ENCODE measurements around the gene PPP1R27.

PPP1R27 gene

DNA sequence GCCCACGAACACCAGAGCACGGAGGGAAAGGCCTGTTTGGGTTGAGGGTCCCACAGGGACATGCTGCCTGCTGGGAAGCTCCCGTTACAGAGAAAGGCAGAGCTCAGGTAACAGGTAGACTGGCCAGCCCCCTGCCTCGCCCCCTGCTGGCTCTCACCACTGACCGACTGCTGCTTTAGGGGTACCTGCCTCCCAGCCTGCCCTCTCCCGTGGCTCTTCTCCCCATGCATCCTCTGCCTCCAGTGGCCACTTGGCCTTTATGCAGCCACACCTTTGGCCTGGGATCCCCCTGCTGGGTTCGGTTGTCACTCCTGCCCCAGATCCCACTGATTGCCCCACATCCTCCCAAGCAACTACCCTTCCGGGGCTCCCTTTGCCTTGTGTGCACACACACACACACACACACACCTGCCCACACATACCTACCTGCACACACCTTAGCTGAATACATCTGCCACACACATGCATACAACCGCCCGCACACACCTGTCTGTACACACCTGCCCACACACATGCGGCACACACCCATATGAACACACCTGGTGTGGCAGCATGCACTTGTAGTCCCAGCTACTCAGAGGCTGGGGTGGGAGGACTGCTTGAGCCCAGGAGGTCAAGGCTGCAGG, 8.9 kb downstream of the PPP1R27 start:
- DNase-seq (ENCODE audit: low read depth, low spot score) = no peak
- H3K4me3 ChIP-seq (ENCODE audit: low read length) = no peak overlapping the region

DNA sequence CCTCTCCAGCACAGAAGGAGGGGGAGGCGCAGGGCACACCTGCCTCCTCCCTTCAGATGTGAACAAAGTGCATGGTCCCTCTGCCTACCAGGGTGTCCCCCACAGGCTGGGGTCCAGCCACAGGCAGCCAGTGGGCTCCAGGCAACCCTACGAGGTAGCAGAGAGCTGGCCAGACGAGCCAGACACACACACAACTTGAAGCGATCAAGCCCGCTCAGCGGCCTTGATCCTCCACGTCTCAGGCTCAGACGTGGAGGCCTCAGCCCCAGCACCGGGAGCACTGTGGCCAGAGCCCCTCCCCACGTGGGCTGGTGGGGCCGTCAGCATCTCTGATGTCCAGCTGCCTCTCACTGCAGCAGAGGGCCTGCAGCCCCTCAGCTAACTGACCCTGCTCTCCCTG, 10.3 kb downstream of the PPP1R27 start:
- no peak for DNase-seq (ENCODE audit: low read depth, low spot score)
- H3K4me3 ChIP-seq (ENCODE audit: low read length) = no peak overlapping the region

DNA sequence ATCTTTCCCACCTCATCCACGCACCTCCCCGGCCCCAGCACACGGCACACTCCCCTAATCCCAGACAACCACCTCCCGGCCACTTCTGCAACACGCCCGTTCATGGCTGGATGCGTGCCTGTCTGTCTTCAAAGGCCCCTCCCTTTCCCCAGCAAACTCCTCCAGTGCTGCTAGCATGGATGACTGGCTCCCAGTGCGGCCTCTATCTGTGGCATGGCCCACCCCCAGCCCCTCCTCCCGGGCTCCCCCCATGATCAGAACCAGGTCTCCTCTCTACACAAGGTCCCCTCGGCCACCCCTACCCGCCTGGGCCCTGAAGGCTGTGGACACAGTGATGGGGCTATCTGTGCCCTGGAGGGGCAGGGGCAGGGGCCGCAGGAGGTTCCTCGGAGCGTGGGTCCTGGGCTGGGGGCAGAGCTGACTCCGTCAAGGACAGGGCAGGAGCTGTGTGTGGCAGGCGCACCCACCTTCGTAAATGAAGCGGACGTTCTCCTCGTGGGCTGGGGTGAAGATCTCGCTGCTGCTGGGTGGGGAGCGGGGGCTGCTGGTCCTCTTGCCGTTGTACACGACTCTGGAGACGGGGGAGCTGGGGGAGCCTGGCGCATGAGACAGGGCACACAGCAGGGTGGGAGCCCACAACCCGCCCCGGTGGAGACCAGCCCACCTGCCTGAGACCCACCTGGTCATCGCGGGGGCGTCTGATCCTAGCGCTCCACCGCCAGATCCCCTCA, 10.9 kb downstream of the PPP1R27 start:
- no peak overlapping the region for H3K4me3 ChIP-seq (ENCODE audit: low read length)
- no peak for DNase-seq (ENCODE audit: low read depth, low spot score)

DNA sequence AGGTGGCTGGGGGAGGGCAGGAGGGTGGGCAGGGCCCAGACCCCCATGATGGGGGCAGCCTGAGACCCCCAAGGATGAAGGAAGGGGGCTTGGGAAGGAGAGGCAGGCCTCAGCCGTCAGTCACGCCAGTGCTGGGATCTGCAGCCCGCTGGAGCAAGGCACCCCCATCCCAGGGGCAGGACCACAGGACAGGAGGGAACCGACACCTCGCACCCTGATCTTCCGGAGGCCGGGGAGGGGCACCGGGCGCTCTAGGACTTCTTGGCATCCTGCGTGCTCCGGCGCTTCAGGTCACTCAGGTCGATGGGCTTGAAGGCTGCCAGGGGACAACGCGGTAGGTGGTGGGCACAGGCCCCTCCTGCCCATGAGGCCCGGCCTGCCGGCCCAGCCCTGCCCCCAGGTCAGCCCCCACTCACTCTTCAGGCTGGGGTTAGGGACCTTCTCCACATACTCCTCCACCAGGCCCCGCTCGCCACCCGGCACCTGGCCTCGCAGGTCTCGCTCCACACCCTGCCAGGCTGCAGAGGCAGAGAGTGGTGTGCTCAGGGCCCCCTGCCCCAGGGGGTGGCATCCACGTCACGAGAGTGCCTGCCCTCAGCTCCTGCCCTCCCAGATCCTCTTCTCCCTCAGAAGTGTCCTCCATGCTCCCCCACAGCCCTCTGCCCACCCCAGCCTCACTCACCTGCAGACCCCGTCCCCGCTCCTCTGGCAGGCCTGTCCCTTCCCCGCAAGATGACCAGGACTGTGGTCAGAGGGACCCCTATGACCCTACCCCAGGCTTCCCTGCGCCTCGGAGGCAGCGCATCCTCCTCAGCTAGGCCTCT, 11.6 kb downstream of the PPP1R27 start:
- H3K4me3 ChIP-seq (ENCODE audit: low read length) = no peak overlapping the region
- no peak for DNase-seq (ENCODE audit: low read depth, low spot score)

DNA sequence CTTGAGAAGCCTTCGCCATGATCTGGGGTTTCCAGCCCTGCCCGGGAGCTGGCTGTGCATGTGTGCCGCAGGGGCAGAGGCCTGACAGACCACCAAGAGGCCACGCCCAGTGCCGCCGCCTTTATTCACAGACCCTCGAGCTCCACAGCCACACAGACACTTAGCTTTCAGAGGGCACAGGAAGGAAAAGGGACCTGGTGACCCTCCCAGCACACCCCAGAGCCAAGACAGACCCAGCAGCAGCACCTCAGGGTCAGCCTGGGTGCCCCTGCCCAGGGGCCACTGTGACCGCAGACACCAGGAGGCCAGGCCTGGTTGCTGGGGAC, 12.6 kb downstream of the PPP1R27 start:
- no peak for DNase-seq (ENCODE audit: low read depth, low spot score)

DNA sequence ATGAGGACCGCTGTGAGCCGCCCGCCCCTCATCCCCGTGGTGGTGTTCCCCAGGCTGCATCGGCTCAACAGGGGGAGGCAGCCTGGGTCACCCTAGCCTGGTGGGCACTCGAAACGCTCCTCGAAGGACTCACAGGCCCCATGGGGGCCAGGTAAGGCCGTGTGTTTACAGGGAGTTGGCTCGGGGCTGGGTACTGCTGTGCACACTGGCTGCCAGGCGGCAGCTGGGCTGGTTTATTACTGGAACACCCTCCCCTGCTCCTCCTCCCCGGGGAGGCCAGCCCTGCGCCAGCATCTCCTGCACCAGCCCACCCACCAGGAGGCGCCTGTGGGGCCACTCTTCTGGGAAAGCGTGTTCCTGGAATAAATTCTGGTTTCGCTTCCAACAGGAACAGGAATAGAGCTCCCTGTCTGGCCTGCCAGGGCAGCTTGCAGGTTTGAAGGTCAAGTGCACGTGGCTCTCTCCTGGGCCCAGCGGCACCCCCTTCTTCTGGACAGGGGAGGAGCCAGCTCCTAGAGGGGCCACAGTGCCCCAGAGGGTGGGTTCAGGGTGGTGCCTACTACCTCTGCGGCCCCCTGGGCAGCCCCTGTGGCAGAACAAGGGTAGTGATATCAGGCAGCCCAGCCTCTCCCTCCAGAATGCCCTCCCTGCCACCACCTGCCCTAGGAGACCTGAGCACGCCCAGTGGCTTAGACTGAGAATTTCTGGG, 13.1 kb downstream of the PPP1R27 start:
- DNase-seq (ENCODE audit: low read depth, low spot score) = no peak
- no peak overlapping the region for H3K4me3 ChIP-seq (ENCODE audit: low read length)

More for the DNA sequence above, 12.6 kb downstream of the PPP1R27 start:
- H3K4me3 ChIP-seq (ENCODE audit: low read length) = no peak overlapping the region

DNA sequence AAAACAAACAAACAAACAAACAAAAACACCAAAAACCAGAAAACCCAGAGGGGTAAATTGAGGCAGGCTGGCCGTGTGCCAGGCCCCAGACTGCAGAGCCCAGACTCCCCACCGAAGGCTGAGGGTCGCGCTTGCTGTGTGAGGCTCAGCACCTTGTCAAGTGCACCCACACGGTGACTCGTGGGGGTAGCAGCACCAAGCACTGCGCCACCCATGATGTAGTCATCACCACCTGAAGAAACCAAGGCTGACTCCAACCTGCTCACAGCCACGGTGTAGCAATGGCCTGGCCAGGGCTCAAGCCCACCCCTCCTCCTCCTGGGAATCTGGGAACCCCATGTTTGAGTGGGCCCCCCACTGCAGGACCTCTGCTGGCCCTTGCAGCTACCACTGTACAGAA, 13.7 kb downstream of the PPP1R27 start:
- no peak overlapping the region for H3K4me3 ChIP-seq (ENCODE audit: low read length)

DNA sequence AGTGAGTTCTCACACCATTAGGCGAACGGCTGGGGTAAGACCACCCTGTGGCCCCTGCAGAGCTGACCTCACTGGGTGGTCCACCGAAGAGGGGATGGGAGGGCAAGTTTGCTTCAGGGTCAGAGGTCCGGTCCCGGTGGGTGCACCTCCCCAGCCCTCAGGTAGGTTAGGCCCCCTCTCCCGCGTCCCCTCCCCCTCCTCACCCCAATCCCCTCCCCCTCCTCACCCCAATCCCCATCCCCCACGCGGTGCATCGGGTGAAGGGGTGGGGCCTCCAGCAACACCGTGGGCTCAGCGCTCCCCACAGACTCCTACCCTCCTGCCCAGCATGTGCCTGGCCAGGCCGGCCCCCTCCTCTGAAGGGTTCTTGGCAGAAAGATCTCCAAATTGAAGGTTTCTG, 15.1 kb downstream of the PPP1R27 start:
- no peak for DNase-seq (ENCODE audit: low read depth, low spot score)
- no peak overlapping the region for H3K4me3 ChIP-seq (ENCODE audit: low read length)

More for the DNA sequence above, 13.7 kb downstream of the PPP1R27 start:
- no peak for DNase-seq (ENCODE audit: low read depth, low spot score)

DNA sequence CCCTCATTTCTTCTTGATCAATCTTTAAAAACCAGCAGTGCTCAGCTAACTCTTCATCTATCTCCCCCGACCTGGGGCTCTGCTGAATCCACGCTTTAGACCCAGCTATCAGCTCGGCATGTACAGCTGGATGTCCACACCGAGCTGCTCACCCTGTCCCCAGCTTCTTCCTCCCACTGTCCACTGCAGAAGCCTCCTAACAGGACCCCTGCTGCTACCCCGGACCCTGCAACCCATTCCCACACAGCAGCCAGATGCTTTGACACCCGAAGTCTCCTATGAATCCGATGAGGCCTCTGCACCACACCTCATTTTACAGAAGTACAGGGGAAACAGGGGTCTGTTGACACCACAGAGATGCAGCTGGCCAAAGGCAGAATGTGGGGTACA, 17.1 kb downstream of the PPP1R27 start:
- H3K4me3 ChIP-seq (ENCODE audit: low read length) = no peak overlapping the region
- no peak for DNase-seq (ENCODE audit: low read depth, low spot score)

DNA sequence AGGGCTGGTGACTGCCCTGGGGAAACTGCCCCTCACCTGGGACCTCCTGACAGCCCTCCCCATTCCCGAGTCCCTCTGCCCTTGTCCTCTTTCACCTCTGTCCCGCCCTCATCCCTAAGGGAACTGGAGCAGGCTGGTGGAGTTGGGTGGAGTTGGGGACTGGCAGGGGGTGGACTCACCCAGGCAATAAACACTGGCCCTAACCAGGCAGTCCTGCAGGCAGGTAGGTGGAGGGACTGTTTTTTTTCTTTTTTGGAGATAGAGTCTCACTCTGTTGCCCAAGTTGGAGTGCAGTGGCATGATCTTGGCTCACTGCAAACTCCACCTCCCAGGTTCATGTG, 19.2 kb downstream of the PPP1R27 start:
- no peak for DNase-seq (ENCODE audit: low read depth, low spot score)

DNA sequence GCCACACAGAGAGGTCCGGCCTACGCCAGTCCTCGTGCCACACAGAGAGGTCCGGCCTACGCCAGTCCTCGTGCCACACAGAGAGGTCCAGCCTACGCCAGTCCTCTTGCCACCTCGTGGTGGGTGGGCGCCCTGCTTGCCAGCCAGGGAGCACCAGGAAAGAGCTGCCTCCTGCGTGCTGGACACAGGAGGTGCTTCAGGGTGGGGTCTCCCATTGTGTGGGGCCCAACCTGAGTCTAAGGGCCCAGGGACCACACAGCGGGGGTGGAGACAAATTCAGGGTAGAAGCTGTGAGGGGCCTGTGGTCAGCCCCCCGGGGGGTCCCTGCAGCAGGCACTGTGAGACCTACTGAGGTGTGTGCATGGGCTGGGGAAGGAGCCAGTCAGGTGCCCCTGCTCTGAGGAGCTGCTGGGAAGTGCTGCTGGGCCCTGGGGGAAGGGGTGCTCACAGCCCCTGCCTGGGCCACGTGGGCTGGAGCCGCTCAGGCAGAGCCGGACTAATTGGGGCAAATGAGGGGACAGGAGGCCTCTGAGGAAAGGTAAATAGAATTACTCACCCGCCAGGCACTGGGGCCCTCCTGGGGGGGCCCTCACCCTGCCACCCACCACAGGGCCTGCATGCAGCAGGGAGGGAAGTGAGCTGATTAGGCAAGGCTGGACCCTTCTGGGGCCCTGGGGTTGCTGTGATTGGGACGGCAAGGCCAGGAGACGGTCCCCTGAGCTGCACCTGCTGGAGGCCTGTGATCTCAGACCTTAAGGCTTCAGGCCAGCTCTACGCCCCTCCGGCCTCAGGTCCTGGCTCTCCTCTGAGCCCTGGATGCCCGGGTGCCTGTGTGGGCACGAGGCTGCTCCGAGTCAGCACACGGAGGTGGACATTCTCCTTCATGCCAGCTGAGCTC, 19.9 kb downstream of the PPP1R27 start:
- H3K4me3 ChIP-seq (ENCODE audit: low read length) = no peak overlapping the region
- no peak for DNase-seq (ENCODE audit: low read depth, low spot score)

More for the DNA sequence above, 19.2 kb downstream of the PPP1R27 start:
- H3K4me3 ChIP-seq (ENCODE audit: low read length) = no peak overlapping the region

DNA sequence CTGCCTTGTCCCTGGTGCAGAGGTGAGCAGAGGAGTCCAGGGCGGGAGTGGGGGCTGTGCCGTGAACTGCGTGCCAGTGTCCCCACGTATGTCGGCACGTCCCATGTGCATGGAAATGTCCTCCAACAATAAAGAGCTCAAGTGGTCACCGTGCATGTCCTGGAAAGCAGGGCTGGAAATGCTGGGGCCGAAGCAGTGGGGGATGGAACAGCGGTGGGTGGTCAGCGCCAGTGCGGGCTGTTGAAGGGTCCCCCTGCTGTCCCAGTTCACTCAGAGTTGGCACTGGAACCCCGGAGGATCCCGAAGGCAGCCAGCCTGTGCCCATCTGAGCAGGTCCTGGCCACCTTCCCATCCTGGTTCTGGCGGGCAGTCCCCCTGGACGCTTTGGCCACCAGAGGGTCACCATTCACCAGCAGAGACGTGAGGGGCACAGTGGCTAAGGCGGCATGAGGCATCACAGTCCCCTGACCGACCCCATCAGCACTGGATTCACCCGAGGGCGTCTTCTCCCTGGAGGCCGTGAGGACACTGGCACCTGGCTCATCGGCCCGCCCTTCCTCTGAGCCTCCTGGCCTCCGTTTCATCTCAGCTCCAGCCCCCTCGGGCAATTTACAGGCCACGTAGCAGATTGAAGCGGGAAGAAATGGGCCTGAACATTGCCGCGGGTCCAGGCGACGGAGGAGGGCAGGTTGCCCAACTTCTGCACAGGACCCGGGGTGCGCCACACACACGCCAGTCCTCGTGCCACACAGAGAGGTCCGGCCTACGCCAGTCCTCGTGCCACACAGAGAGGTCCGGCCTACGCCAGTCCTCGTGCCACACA, 20.8 kb downstream of the PPP1R27 start:
- H3K4me3 ChIP-seq (ENCODE audit: low read length) = no peak overlapping the region
- no peak for DNase-seq (ENCODE audit: low read depth, low spot score)

DNA sequence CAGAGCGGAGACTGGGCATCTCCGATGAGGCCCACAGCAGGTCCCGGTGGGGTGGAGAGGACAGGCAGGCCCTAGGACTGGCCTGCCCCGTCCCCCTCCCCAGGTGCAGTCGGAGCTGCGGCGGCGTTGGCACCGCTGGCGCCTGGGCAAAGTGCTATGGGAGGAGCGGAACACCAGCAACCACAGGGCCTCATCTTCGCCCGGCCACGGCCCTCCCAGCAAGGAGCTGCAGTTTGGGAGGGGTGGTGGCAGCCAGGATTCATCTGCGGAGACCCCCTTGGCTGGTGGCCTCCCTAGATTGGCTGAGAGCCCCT, 21.5 kb downstream of the PPP1R27 start:
- H3K4me3 ChIP-seq (ENCODE audit: low read length) = no peak overlapping the region

DNA sequence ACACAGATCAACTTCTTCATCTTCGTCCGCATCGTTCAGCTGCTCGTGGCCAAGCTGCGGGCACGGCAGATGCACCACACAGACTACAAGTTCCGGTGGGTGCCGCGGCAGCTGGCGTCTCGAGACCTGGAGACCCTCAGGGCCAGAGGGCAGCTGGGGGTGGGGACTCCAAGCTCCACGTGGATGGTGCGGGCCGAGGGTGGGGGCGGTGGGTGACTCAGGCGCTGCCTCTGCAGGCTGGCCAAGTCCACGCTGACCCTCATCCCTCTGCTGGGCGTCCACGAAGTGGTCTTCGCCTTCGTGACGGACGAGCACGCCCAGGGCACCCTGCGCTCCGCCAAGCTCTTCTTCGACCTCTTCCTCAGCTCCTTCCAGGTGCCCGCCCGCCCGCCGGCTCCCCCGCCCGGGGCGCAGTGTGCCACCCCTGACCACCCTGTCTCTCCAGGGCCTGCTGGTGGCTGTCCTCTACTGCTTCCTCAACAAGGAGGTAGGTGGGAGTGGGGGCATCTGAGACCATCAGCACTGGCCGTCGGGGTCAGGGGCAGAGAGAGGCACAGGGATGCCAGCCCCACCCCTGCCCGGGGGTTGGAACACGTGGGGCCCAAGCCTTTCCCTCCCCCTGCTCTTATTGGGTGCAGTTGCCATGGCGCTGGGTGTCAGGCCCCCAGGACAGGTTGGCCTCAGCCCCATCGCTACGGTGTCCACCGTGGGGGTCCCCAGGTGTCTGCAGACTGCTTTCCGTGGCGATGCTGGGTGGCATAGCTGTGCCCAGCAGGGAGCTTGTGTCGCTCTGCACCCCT, 22.1 kb downstream of the PPP1R27 start:
- no peak for DNase-seq (ENCODE audit: low read depth, low spot score)
- H3K4me3 ChIP-seq (ENCODE audit: low read length) = no peak overlapping the region

More for the DNA sequence above, 21.5 kb downstream of the PPP1R27 start:
- DNase-seq (ENCODE audit: low read depth, low spot score) = no peak

DNA sequence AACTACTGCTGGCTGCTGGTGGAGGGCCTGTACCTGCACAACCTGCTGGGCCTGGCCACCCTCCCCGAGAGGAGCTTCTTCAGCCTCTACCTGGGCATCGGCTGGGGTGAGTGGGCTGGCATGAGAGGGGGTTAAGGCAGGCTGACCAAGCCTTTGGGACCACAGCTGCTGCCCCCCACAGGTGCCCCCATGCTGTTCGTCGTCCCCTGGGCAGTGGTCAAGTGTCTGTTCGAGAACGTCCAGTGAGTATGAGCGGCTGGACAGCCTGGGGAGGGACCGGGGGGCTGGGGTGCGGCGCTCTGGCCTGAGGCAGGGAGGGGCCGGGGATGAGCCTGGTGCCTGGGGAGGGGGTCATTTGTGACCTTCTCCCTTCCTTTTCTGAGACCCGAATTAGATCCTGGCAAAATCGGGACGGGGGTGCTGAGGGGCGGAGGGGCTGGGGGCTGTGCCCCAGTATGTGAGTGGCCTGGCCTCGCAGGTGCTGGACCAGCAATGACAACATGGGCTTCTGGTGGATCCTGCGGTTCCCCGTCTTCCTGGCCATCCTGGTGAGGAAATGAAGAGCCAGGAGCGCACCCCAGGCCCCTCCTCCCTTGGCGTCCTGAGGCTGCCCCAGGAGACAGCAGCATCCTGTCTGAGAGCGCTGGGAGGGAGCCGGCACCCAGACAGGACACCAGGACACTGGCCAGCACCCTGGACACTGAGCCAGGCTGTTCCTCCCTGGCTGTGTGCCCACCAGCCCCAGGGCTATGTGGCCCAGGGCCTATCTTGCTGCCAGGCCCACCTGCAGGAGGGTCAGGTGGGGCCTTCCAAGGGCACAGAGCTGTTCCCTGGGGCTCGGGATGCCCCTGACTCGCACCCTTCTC, 22.9 kb downstream of the PPP1R27 start:
- H3K4me3 ChIP-seq (ENCODE audit: low read length) = no peak overlapping the region
- DNase-seq (ENCODE audit: low read depth, low spot score) = no peak

DNA sequence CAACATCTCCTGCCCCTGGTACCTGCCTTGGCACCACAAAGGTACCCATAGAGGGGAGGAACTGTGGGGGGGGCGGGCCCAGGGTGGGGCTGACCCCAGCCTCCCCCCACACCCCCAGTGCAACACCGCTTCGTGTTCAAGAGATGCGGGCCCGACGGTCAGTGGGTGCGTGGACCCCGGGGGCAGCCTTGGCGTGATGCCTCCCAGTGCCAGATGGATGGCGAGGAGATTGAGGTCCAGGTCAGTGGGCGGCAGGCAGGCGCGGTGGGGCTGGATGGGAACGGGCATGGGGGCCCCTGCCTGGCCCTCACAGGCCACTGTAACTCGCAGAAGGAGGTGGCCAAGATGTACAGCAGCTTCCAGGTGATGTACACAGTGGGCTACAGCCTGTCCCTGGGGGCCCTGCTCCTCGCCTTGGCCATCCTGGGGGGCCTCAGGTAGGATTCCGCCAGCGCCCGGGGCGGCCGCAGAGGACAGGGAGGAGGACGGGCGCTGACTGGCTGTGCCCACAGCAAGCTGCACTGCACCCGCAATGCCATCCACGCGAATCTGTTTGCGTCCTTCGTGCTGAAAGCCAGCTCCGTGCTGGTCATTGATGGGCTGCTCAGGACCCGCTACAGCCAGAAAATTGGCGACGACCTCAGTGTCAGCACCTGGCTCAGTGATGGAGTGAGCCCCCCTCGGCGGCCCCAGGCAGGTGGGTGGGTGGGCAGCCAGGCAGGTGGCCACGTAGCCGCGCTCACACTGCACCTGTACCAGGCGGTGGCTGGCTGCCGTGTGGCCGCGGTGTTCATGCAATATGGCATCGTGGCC, 23.8 kb downstream of the PPP1R27 start:
- DNase-seq (ENCODE audit: low read depth, low spot score) = no peak
- H3K4me3 ChIP-seq (ENCODE audit: low read length) = no peak overlapping the region
